Fibroblast of pulmonary artery (primary cell): ENCODE data around the gene CENPVL3.
"Not testable (repeated sequence)": the region's sequence is repeated elsewhere in the genome, so short reads cannot be mapped to it uniquely, and the experiment has no call there.

ENCODE experiments used
- DNase-seq: peaks from one replicate; pipeline ENCODE4 v3.0.0-alpha.2; 2010; ENCODE audit warnings: low read depth
- H3K4me3 ChIP-seq: replicated peaks from 2 replicates; pipeline ENCODE4 v1.5.1; 2011; ENCODE audit warnings: low read depth, mild to moderate bottlenecking, control low read depth, low read length, moderate library complexity
- CTCF ChIP-seq: IDR thresholded peaks from 2 replicates; pipeline ENCODE4 v1.5.1; 2011; ENCODE audit warnings: mild to moderate bottlenecking, control low read depth, low read length, inconsistent platforms; ENCODE audit errors: missing control alignments

CENPVL3 gene

GRCh38 chrX:51618241-51619155 lies at the start of gene CENPVL3:
Gene CENPVL3, minus strand, starts transcription at chrX:51618912. Its CDS starts 39 bp downstream, at chrX:51618873.
- DNase-seq, H3K4me3 ChIP-seq: not testable (repeated sequence)

DNA sequence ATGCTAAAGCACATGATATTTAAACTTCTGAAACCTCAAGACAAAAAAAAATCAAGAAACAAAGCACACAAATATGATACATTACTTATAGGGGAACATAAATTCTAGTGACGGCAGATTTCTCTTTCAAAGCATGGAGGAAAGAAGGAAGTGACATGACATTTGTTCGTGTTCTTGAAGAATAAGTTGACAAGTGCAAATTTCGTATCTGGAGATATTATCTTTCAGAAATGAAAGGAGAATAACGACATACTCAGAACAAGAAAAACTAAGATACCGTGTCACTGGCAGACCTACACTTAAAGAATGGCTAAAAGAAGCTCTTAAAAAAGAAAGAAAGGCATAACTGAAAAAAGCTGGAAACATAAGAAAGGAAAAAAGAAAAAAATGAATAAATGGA lies 47.3 kb upstream of the CENPVL3 start:
- DNase-seq = no peak
- H3K4me3 ChIP-seq = no peak overlapping the region
- no peak for TF ChIP-seq CTCF

- H3K4me3 ChIP-seq = no peak overlapping the region
- no peak for DNase-seq
- TF ChIP-seq CTCF = no peak
Observed at GRCh38 chrX:51643377-51643776, 24.7 kb upstream of the CENPVL3 start.

DNA sequence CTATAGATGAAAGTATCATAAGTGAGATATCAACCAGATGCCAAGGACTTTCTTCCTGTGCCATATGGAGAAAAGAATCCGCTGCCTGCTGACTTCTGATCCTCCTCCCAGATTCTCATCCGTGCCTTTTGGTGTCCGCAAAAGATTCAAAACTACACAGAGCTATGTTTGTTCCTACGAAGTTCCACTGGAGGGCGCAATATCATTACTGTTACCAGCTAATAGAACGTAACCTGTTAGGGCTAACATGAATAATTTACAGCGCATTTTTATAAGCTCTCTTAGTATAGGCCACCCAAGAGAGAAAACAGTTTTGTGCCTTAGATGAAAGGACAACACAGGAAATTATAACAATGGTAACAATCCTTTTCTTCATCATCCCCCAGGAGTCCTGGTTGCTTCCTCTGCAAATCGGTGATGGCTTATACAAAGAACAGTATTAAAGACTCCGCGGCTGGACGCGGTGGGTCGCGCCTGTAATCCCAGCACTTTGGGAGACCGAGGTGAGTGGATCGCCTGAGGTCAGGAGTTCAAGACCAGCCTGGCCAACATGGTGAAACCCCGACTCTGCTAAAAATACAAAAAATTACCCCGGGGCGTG lies 22.8 kb upstream of the CENPVL3 start:
- DNase-seq = peak; percentile 72
- H3K4me3 ChIP-seq = no peak overlapping the region

GRCh38 chrX:51636511-51636910 lies 17.8 kb upstream of the CENPVL3 start:
- H3K4me3 ChIP-seq, DNase-seq: not testable (repeated sequence)

More for the DNA sequence above, 22.8 kb upstream of the CENPVL3 start:
- TF ChIP-seq CTCF = peak; percentile 47

DNA sequence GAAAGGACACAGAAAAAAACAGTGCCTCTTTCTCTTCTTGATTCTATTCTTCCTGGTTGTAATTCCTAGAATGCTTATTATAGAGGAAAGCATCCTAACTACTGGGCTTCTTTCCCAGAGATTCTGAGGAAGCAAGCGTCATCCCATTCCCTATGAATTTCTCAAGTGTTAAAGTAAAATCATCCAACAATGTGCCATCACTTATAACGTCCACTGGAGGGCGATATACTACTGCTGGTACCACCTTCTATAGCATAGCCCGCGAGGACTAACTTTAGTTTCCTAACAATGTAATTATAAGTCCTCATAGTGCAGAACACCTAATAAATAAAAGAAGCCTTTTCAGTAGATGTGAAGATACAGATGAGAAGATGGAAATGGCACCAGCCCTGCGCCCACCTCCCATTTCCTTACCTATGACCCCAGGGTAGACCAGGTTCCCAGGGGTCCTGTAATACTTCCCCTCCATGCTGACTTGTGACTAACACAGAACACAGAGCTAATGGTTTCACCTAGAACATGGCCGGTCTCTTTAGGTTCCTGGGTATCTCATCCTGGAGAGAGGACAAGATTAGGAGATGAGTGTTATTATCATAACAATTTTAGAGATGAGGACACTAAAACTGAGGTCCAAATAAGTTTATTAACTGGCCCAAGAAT lies 4.2 kb downstream of the CENPVL3 start:
- peak; percentile 58 for TF ChIP-seq CTCF
- DNase-seq = peak; percentile 56
- no peak overlapping the region for H3K4me3 ChIP-seq

DNA sequence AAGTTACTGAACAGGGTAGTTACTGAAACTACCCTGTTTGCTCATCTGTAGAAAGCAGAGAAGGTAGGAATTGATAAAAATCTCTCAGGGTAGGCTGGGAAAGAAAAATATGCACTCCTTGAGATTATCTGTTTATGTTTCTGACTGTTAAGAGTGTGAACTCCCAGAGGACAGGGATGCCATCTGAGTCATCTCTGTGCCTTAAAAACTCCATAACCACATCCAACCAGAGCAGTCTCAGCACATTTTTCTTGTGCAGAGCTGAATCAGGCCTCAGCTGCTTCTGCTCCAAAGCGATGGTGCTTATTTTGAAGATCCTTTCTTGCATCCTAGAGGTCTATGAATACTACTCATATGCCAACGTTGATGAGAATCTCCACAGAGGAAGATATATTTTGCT lies 9.9 kb downstream of the CENPVL3 start:
- no peak for TF ChIP-seq CTCF
- DNase-seq = no peak
- H3K4me3 ChIP-seq = no peak overlapping the region
